ENCODE data around the gene MATCAP1. TPM values are rescaled to one million over a fixed set of nuclear protein-coding genes. Genes with fewer than 3 reads are reported as not detected.

The MATCAP1 gene
- total and polyA plus RNA-seq, 4 donors, result 1.5 to 4.8 (median 3.2) TPM

DNA sequence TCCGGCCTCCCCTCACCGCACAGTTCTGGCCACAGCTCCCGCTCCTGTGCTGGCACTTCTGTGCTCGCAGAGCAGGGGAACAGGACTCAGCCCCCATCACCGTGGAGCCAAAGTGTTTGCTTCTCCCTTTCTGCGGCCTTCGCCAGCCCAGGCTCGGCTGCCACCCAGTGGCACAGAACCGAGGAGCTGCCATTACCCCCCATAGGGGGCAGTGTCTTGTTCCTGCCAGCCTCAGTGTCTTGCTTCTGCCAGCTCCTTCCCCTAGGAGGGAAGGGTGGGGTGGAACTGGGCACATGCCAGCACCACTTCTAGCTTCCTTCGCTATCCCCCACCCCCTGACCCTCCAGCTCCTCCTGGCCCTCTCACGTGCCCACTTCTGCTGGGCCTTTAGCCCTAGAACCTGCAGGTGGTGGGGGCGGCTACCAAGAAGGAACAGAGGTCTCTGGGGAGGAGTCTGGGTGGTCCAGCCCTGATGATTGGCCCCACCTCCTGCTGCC, 14.5 kb upstream of the MATCAP1 start:
- no peak for DNase-seq (ENCODE audit: low spot score)
- Histone ChIP-seq H3K9ac (ENCODE audit: low read depth in 1 of 2, low read length in 2 of 2) (no peak overlapping the region), H3K4me3 (ENCODE audit: low read depth in 1 of 3, low read length in 3 of 3) (no peak overlapping the region), H3K36me3 (ENCODE audit: control insufficient read depth in 4 of 4, insufficient read depth in 3 of 4, low read depth in 1 of 4, low read length in 3 of 4) (peaks cover 23 to 60% (median 29%) of the 10 kb centered on the region in 4 donors), H3K9me3 (ENCODE audit: control insufficient read depth in 4 of 4, low read length in 3 of 4) (no peaks in the 10 kb centered on the region), H3K27me3 (ENCODE audit: control insufficient read depth in 4 of 4, insufficient read depth in 4 of 4, low read length in 3 of 4) (no peaks in the 10 kb centered on the region), H3K4me1 (ENCODE audit: control insufficient read depth in 4 of 4, insufficient read depth in 4 of 4, low read length in 3 of 4) (peaks cover 1 to 26% (median 14%) of the 10 kb centered on the region in 4 donors), H3K27ac (ENCODE audit: low read depth in 1 of 2, low read length in 2 of 2) (no peak overlapping the region)
- peak in 1 of 2 donors; percentile 30 for TF ChIP-seq RAD21 (IDR thresholded peaks at IDR 0.05)
- no peak for TF ChIP-seq RXRA (IDR thresholded peaks at IDR 0.05)
- TF ChIP-seq, protein P1, sequence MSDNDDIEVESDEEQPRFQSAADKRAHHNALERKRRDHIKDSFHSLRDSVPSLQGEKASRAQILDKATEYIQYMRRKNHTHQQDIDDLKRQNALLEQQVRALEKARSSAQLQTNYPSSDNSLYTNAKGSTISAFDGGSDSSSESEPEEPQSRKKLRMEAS (IDR thresholded peaks at IDR 0.05), result no peak
- no peak for TF ChIP-seq JUND (IDR thresholded peaks at IDR 0.05)
- TF ChIP-seq, protein P2, sequence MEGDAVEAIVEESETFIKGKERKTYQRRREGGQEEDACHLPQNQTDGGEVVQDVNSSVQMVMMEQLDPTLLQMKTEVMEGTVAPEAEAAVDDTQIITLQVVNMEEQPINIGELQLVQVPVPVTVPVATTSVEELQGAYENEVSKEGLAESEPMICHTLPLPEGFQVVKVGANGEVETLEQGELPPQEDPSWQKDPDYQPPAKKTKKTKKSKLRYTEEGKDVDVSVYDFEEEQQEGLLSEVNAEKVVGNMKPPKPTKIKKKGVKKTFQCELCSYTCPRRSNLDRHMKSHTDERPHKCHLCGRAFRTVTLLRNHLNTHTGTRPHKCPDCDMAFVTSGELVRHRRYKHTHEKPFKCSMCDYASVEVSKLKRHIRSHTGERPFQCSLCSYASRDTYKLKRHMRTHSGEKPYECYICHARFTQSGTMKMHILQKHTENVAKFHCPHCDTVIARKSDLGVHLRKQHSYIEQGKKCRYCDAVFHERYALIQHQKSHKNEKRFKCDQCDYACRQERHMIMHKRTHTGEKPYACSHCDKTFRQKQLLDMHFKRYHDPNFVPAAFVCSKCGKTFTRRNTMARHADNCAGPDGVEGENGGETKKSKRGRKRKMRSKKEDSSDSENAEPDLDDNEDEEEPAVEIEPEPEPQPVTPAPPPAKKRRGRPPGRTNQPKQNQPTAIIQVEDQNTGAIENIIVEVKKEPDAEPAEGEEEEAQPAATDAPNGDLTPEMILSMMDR (IDR thresholded peaks at IDR 0.05; ENCODE audit: low read depth, low read length, missing input control), result peak; percentile 35
- TF ChIP-seq, protein P3, sequence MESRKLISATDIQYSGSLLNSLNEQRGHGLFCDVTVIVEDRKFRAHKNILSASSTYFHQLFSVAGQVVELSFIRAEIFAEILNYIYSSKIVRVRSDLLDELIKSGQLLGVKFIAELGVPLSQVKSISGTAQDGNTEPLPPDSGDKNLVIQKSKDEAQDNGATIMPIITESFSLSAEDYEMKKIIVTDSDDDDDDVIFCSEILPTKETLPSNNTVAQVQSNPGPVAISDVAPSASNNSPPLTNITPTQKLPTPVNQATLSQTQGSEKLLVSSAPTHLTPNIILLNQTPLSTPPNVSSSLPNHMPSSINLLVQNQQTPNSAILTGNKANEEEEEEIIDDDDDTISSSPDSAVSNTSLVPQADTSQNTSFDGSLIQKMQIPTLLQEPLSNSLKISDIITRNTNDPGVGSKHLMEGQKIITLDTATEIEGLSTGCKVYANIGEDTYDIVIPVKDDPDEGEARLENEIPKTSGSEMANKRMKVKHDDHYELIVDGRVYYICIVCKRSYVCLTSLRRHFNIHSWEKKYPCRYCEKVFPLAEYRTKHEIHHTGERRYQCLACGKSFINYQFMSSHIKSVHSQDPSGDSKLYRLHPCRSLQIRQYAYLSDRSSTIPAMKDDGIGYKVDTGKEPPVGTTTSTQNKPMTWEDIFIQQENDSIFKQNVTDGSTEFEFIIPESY (IDR thresholded peaks at IDR 0.05), result no peak
- TF ChIP-seq YY1 (IDR thresholded peaks at IDR 0.05), result no peak
- WGBS, result 75% methylated on average over 12 of the region's 12 CpGs

DNA sequence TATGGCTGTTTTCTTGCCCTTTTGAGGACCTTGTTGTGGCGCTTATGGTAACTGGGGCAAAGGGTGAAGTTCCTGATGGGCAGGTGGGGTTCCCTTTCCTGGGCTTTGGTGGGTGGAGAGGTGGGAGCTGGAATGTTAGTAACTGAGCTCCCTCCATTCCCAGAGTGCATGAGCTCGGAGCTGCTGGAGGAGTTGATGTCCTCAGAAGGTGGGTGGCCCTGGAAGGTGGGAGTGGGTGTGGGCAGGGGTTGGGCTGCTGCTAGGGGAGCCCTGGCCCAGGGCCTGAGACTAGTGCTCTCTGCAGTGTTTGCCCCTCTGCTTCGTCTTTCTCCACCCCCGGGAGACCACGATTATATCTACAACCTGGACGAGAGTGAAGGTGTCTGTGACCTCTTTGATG, 13.9 kb upstream of the MATCAP1 start:
- H3K4me3 ChIP-seq (ENCODE audit: low read depth in 1 of 3, low read length in 3 of 3), result no peak overlapping the region
- peaks cover 18 to 54% (median 29%) of the 10 kb centered on the region in 4 donors for H3K36me3 ChIP-seq (ENCODE audit: control insufficient read depth in 4 of 4, insufficient read depth in 3 of 4, low read depth in 1 of 4, low read length in 3 of 4)
- no peak overlapping the region for H3K9ac ChIP-seq (ENCODE audit: low read depth in 1 of 2, low read length in 2 of 2)
- TF ChIP-seq FOXA1 (IDR thresholded peaks at IDR 0.05) (no peak), TAF1 (conservative IDR thresholded peaks at IDR 0.05) (no peak), GABPA (IDR thresholded peaks at IDR 0.05 in 1 of 2, conservative IDR thresholded peaks at IDR 0.05 in 1 of 2) (no peak), EGR1 (IDR thresholded peaks at IDR 0.05; ENCODE audit: low read depth in 2 of 2) (no peak), HNF4G (IDR thresholded peaks at IDR 0.05) (no peak), HNF4A (conservative IDR thresholded peaks at IDR 0.05) (no peak)
- TF ChIP-seq, protein P4, sequence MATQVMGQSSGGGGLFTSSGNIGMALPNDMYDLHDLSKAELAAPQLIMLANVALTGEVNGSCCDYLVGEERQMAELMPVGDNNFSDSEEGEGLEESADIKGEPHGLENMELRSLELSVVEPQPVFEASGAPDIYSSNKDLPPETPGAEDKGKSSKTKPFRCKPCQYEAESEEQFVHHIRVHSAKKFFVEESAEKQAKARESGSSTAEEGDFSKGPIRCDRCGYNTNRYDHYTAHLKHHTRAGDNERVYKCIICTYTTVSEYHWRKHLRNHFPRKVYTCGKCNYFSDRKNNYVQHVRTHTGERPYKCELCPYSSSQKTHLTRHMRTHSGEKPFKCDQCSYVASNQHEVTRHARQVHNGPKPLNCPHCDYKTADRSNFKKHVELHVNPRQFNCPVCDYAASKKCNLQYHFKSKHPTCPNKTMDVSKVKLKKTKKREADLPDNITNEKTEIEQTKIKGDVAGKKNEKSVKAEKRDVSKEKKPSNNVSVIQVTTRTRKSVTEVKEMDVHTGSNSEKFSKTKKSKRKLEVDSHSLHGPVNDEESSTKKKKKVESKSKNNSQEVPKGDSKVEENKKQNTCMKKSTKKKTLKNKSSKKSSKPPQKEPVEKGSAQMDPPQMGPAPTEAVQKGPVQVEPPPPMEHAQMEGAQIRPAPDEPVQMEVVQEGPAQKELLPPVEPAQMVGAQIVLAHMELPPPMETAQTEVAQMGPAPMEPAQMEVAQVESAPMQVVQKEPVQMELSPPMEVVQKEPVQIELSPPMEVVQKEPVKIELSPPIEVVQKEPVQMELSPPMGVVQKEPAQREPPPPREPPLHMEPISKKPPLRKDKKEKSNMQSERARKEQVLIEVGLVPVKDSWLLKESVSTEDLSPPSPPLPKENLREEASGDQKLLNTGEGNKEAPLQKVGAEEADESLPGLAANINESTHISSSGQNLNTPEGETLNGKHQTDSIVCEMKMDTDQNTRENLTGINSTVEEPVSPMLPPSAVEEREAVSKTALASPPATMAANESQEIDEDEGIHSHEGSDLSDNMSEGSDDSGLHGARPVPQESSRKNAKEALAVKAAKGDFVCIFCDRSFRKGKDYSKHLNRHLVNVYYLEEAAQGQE (IDR thresholded peaks at IDR 0.05), result no peak
- TF ChIP-seq, protein P1 (IDR thresholded peaks at IDR 0.05), result no peak
- H3K4me1 ChIP-seq (ENCODE audit: control insufficient read depth in 4 of 4, insufficient read depth in 4 of 4, low read length in 3 of 4), result peaks cover 6 to 32% (median 20%) of the 10 kb centered on the region in 4 donors
- no peak for DNase-seq (ENCODE audit: low spot score)
- no peak overlapping the region for H3K27ac ChIP-seq (ENCODE audit: low read depth in 1 of 2, low read length in 2 of 2)
- 70% methylated on average over 6 of the region's 6 CpGs for WGBS
- no peaks in the 10 kb centered on the region for H3K27me3 ChIP-seq (ENCODE audit: control insufficient read depth in 4 of 4, insufficient read depth in 4 of 4, low read length in 3 of 4)
- no peaks in the 10 kb centered on the region for H3K9me3 ChIP-seq (ENCODE audit: control insufficient read depth in 4 of 4, low read length in 3 of 4)

All from liver (tissue), 9 donors.